Subcutaneous abdominal adipose tissue (tissue), 5 donors: ENCODE results near the gene GAREM2.
A peak's percentile ranks its signal among the peaks of the same experiment; 100 is the strongest.

Source experiments
- H3K27ac ChIP-seq: one replicate; pipeline ENCODE4 v1.7.0; 2013; ENCODE audit warnings: low read depth, mild to moderate bottlenecking, inconsistent platforms, low read length, moderate library complexity
- H3K27me3 ChIP-seq, 5 donors: one replicate each; pipeline ENCODE4 v1.7.0; 2013; ENCODE audit warnings: low read length in 5 of 5, inconsistent platforms in 1 of 5; ENCODE audit not compliant: control insufficient read depth in 5 of 5, insufficient read depth in 4 of 5
- H3K36me3 ChIP-seq, 5 donors: one replicate each; pipeline ENCODE4 v1.7.0; 2013; ENCODE audit warnings: low read length in 5 of 5; ENCODE audit not compliant: control insufficient read depth in 5 of 5, insufficient read depth in 5 of 5
- H3K4me1 ChIP-seq, 5 donors: one replicate each; pipeline ENCODE4 v1.7.0; 2013; ENCODE audit warnings: low read length in 5 of 5, mild to moderate bottlenecking in 3 of 5, moderate library complexity in 1 of 5; ENCODE audit not compliant: control insufficient read depth in 5 of 5, insufficient read depth in 5 of 5
- H3K4me3 ChIP-seq, 5 donors: one replicate each; pipeline ENCODE4 v1.7.0; 2013; ENCODE audit warnings: low read length in 5 of 5, low read depth in 1 of 5
- H3K9ac ChIP-seq, 5 donors: one replicate each; pipeline ENCODE4 v1.7.0; 2013; ENCODE audit warnings: low read length in 5 of 5, mild to moderate bottlenecking in 4 of 5, moderate library complexity in 3 of 5
- H3K9me3 ChIP-seq, 5 donors: one replicate each; pipeline ENCODE4 v1.7.0; 2013; ENCODE audit warnings: low read length in 5 of 5; ENCODE audit not compliant: control insufficient read depth in 5 of 5
- donor health status: healthy.
- donor health status: healthy.
- donor health status: healthy.
- donor health status: healthy.
- donor health status: healthy.

Gene GAREM2

DNA sequence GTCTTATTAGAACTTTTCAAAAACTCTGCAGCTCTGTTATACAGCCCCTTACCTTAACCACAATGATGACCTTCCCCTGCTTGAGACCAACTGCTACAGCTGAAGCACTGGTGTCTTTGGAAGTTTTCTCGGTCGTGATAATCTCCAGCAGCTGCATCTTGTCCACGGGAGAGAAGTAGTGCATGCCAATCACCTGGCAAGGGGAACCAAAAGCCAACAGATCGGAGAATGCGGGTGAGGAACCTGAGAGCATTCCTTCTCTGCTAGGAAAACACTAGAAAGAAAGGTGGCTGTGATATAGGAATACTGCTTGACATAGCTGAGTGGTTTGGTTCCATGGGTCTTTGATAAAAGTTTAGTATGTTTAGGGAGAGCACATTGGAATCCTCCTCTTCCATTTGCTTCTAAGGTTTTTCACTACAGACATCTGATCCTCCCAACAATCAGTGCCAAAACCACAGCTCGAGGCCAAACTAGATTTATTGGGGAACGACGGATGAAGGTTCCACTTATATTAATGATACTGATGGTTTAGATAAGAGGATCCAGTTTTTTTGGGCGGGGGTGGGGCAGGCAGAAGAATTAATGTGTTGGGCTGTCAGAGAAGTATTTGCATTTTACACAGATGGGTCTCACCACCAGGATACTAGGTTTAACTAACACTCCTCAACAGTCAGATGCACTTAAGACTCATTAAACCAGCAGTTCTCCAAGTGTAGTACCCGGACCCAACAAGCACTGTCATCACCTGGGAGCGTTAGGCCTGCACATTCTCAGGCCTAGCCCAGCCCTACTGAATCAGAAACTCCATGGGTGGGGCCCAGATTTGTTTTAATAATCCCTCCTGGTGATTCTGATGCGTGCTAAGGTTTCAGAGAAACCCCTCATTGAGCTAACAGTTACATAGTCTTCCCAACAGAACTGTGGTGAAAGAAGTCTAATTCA is 22.4 kb downstream of the GAREM2 start:
- no peak overlapping the region for H3K4me3 ChIP-seq
- H3K36me3 ChIP-seq = peaks cover 26 to 99% (median 91%) of the 10 kb centered on the region in 5 donors
- no peak overlapping the region for H3K9ac ChIP-seq
- H3K27ac ChIP-seq = no peak overlapping the region
- no peaks in the 10 kb centered on the region for H3K27me3 ChIP-seq
- no peaks in the 10 kb centered on the region for H3K9me3 ChIP-seq
- peaks cover 0 to 8% (median 0%) of the 10 kb centered on the region in 5 donors for H3K4me1 ChIP-seq

DNA sequence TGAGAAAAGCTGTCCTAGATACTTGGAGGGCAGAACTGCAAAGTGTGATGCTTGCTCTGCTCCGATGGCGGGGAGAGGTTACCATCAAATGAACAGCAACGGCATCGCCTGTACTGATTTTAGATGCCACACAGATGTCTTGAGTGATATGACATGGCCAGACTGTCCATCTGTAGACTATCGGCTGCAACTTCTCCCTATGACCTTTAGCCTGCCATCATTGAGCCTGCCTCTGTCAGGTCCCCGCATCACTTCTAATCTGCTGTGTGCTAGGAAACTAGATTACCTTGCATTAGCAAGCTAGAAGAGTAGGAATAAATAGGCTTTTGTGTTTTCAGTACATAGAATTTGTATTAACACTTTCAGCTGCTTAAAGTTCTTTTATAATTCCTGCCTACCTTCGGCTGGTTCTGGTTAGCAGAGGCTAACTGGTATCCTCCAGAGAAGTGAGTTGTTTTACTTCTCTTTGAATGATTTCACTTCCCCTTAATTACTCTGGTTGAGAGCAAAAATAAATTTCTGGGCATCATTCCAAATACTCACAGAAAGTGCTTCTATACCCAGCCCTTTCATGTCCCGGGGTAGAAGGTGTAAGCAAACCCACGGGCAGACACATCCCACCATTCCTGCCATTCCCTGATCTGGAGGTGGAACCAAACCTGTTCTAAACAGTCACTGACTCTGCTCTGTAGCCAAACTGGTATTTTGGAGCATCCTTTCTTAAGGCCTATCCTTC is 24.0 kb downstream of the GAREM2 start:
- no peak overlapping the region for H3K9ac ChIP-seq
- H3K36me3 ChIP-seq = peaks cover 35 to 97% (median 88%) of the 10 kb centered on the region in 5 donors
- H3K9me3 ChIP-seq = no peaks in the 10 kb centered on the region
- H3K27ac ChIP-seq = no peak overlapping the region
- H3K4me3 ChIP-seq = no peak overlapping the region
- no peaks in the 10 kb centered on the region for H3K27me3 ChIP-seq
- H3K4me1 ChIP-seq = peaks cover 0 to 8% (median 0%) of the 10 kb centered on the region in 5 donors

DNA sequence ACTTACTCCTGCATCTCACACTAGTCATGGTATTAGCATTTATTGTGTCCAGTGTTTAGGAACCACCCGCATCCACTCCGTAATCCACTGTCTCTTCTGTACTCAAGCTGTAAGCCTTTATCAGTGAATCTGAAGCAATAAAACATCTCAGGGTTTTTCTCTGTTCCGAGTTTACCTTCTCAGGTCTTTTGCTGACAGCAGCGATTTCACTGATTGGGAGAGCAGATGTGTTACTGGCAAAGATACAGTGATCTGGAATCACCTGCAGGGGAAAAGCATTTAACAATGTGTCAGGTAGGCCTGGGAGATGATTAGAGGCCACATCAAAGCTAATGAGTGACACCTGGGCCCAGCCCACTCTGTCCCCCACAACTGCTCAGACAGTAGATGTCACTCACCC is 24.6 kb downstream of the GAREM2 start:
- Histone ChIP-seq H3K27me3 (no peaks in the 10 kb centered on the region), H3K27ac (no peak overlapping the region), H3K9ac (no peak overlapping the region), H3K9me3 (no peaks in the 10 kb centered on the region), H3K36me3 (peaks cover 35 to 97% (median 90%) of the 10 kb centered on the region in 5 donors), H3K4me3 (no peak overlapping the region), H3K4me1 (peaks cover 0 to 8% (median 0%) of the 10 kb centered on the region in 5 donors)

DNA sequence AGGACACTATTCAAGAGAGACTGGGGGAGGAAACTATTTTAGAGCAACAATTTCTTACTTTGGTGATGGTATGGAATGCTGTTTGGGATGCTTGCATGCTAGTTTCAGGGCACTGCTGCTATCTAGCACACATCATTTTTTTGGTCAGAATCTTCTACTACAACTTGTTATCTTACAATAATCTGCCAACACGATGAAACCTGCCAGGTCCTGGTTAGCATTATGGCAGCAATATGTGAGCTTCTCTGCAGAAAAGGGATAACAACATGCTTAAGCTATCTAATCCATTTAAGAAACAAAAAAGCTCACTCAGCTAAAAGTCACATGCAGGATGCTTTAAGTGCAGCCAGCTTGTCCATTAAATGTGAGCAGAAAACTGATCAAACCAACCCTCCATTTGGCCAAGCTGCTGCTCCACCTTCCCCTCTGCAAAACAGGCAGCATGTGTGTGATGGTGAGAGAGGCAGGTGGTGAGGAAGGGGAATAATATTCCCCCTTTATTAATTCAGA is 30.1 kb downstream of the GAREM2 start:
- Histone ChIP-seq H3K9ac (no peak overlapping the region), H3K4me3 (no peak overlapping the region), H3K9me3 (no peaks in the 10 kb centered on the region), H3K27me3 (no peaks in the 10 kb centered on the region), H3K4me1 (no peaks in the 10 kb centered on the region), H3K27ac (no peak overlapping the region), H3K36me3 (peaks cover 40 to 85% (median 73%) of the 10 kb centered on the region in 5 donors)

DNA sequence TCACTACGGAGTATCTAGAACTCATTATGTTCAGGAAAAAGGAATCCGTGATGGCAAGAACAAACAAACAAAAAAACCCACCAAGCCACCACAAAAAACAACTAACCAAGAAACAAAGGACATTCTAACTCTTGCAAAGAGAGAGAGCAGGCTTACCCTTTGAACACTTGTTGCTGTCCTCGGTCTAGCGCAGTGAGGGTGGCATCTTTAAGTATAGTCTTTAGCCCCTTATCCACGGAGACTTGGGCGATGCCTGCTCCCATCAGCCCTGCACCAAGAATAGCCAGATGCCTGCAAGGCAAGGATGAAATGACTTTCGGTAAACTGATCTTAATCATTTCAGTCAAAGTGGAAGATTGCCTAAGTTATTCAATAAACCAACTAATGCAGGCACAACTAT is 31.0 kb downstream of the GAREM2 start:
- Histone ChIP-seq H3K9ac (peak overlapping the region in 1 of 5 donors; percentile 14), H3K36me3 (peaks cover 45 to 85% (median 73%) of the 10 kb centered on the region in 5 donors), H3K27ac (no peak overlapping the region), H3K9me3 (no peaks in the 10 kb centered on the region), H3K4me1 (no peaks in the 10 kb centered on the region), H3K4me3 (no peak overlapping the region), H3K27me3 (no peaks in the 10 kb centered on the region)

DNA sequence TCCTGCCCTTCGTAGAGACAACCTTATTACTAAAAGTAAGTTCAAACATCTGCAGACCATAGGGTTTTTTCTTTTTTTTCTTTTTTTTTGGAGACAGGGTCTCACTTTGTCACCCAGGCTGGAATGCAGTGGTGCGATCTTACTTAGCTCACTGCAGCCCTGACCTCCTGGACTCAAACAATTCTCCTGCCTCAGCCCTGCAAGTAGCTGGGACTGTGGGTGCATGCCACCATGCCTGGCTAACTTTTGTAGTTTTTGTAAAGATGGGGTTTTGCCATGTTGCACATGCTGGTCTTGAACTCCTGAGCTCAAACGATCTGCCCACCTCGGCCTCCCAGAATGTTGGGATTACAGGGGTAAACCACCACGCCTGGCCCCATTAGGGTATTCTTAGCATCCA is 39.1 kb downstream of the GAREM2 start:
- peaks cover 77 to 96% (median 88%) of the 10 kb centered on the region in 5 donors for H3K36me3 ChIP-seq
- no peaks in the 10 kb centered on the region for H3K27me3 ChIP-seq
- H3K9me3 ChIP-seq = no peaks in the 10 kb centered on the region
- H3K27ac ChIP-seq = no peak overlapping the region
- H3K9ac ChIP-seq = no peak overlapping the region
- H3K4me3 ChIP-seq = no peak overlapping the region
- no peaks in the 10 kb centered on the region for H3K4me1 ChIP-seq

DNA sequence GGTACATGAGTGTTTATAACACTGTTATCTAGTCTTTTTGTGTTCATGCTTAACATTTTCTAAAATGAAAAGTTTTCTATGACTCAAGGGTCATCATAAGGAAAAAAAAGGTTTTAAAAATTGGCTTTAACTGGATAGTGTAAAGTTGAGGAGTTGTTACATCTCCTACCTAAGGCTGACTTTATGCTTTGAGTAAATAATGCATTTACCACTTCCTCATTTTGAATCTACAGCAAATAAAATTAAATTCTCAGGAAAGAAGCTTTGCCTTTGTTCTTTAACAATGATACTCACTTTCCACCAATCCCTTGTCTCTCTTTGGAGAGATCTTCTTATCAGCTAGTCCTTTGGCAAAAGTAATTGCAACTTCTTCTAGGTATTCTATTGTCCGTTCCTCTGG is 41.9 kb downstream of the GAREM2 start:
- Histone ChIP-seq H3K9me3 (no peaks in the 10 kb centered on the region), H3K36me3 (peaks cover 58 to 86% (median 77%) of the 10 kb centered on the region in 5 donors), H3K27me3 (no peaks in the 10 kb centered on the region), H3K4me1 (no peaks in the 10 kb centered on the region), H3K9ac (no peak overlapping the region), H3K27ac (no peak overlapping the region), H3K4me3 (no peak overlapping the region)

DNA sequence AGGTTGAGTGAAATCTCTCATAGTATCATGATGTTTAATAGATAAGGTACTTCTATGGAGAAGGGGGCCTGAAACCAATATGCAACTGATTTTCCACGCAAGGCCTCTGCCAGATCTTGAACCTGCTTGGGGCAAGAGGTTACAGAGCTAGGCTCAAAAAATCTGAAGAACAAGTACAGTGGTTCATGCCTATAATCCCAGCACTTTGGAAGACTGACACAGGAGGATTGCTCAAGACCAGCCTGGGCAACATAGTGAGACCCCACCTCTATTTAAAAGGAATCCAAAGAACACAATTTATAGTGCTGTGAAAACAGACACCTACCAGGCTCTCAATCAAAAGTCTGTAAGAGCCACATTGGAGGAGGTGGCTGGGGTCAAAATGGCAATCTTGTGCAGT is 42.9 kb downstream of the GAREM2 start:
- no peaks in the 10 kb centered on the region for H3K27me3 ChIP-seq
- no peak overlapping the region for H3K9ac ChIP-seq
- H3K4me3 ChIP-seq = no peak overlapping the region
- peaks cover 60 to 86% (median 74%) of the 10 kb centered on the region in 5 donors for H3K36me3 ChIP-seq
- no peak overlapping the region for H3K27ac ChIP-seq
- H3K9me3 ChIP-seq = no peaks in the 10 kb centered on the region
- H3K4me1 ChIP-seq = no peaks in the 10 kb centered on the region

DNA sequence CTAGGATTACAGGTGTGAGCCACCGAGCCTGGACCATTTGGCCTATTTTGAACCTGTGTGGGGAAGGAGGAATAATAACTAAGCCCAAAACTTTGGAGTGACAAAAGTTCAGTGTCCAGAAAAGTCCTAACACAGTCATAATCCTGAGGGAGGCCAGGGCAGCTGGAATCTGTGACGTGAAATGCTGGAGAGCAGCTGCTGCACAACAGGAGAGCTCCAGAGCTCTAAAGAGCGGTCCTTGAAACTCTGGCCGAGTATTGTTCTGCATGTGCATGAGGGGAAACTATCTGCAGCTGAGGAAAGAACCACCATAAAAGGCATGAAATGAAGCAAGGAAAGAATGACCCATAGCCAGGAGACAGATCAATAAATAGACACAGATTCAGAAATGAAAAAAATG is 43.7 kb downstream of the GAREM2 start:
- Histone ChIP-seq H3K27ac (no peak overlapping the region), H3K4me3 (no peak overlapping the region), H3K9me3 (no peaks in the 10 kb centered on the region), H3K27me3 (no peaks in the 10 kb centered on the region), H3K36me3 (peaks cover 53 to 86% (median 74%) of the 10 kb centered on the region in 5 donors), H3K4me1 (no peaks in the 10 kb centered on the region), H3K9ac (no peak overlapping the region)

- H3K9ac ChIP-seq = no peak overlapping the region
- H3K4me3 ChIP-seq = no peak overlapping the region
- H3K27ac ChIP-seq = no peak overlapping the region
- no peaks in the 10 kb centered on the region for H3K4me1 ChIP-seq
- no peaks in the 10 kb centered on the region for H3K27me3 ChIP-seq
- peaks cover 45 to 85% (median 70%) of the 10 kb centered on the region in 5 donors for H3K36me3 ChIP-seq
- H3K9me3 ChIP-seq = no peaks in the 10 kb centered on the region
These were observed 44.8 kb downstream of the GAREM2 start for GRCh38 chr2:26217720-26218119.
